Endothelial cell of umbilical vein (primary cell): ENCODE results near the gene ATOH1. TPM values are rescaled to one million over a fixed set of nuclear protein-coding genes. Genes with fewer than 3 reads are reported as not detected.

Experiments used
- BruUV-seq: library from RNA; stranded (reverse); fragments of 400-500 nt; replicated peaks from 2 replicates; lab custom pipeline; 2021; lab: Mats Ljungman, UMichigan
- CTCF ChIA-PET: fragments of 300-600, 350-600 bp; sonication (Branson Sonifier 250); formaldehyde crosslinking; loops from one replicate; lab custom pipeline; 2021; ENCODE audit warnings: antibody characterized with exemption, inconsistent platforms; lab: Charles Lee
- POLR2A ChIA-PET: fragments of 300-600, 350-600 bp; sonication (Branson Sonifier 250); formaldehyde crosslinking; loops from one replicate; lab custom pipeline; 2021; ENCODE audit warnings: antibody characterized with exemption, inconsistent platforms; lab: Charles Lee
- DNase-seq: peaks from one replicate; pipeline ENCODE4 v3.0.0-alpha.2; 2011; ENCODE audit warnings: low read depth, low spot score
- FAIRE-seq: peaks from 2 replicates; lab custom pipeline; 2011; peaks lifted over from hg19 to GRCh38; lab: Jason Lieb, UNC
- H2AFZ ChIP-seq: 2 replicates; pipeline ENCODE4 v1.6.0; 2012; ENCODE audit warnings: low read depth, low read length, control low read depth, inconsistent platforms
- H3K27ac ChIP-seq: 2 replicates; pipeline ENCODE4 v1.5.1; 2011; ENCODE audit warnings: low read depth, mild to moderate bottlenecking, control low read depth, low read length, moderate library complexity; ENCODE audit not compliant: insufficient read depth
- H3K27me3 ChIP-seq, 2 experiments: 2 replicates each; pipeline versions ENCODE4 v1.6.0 to v1.6.1; 2011; ENCODE audit warnings: low read length in 2 of 2, mixed read lengths in 1 of 2; ENCODE audit not compliant: control insufficient read depth in 2 of 2, insufficient read depth in 2 of 2
- H3K36me3 ChIP-seq, 2 experiments: 2 replicates in 1 of 2; 3 replicates in 1 of 2; pipeline ENCODE4 v1.5.1; 2011; ENCODE audit warnings: low read length in 2 of 2, mild to moderate bottlenecking in 1 of 2, moderate library complexity in 1 of 2; ENCODE audit not compliant: control insufficient read depth in 2 of 2, insufficient read depth in 2 of 2; ENCODE audit errors: extremely low read depth in 1 of 2
- H3K4me1 ChIP-seq: 3 replicates; pipeline ENCODE4 v1.5.1; 2011; ENCODE audit warnings: mild to moderate bottlenecking, low read length; ENCODE audit not compliant: control insufficient read depth, insufficient read depth; ENCODE audit errors: extremely low read depth
- H3K4me2 ChIP-seq: 2 replicates; pipeline ENCODE4 v1.6.1; 2011; ENCODE audit warnings: low read length, control low read depth, mixed read lengths; ENCODE audit not compliant: insufficient read depth
- H3K4me3 ChIP-seq, 3 experiments: fragments of 200-600 bp in 1 of 3; sonication (generic), shearing (Covaris generic) in 1 of 3; replicated peaks in 1 of 3; 2 replicates each; pipeline ENCODE4 v1.5.1; 2011 to 2016; ENCODE audit warnings: control low read depth in 3 of 3, low read length in 3 of 3, mild to moderate bottlenecking in 2 of 3, inconsistent platforms in 1 of 3, low read depth in 1 of 3, moderate library complexity in 1 of 3; ENCODE audit not compliant: insufficient read depth in 1 of 3
- H3K79me2 ChIP-seq: 2 replicates; pipeline ENCODE4 v1.6.0; 2012; ENCODE audit warnings: low read length, inconsistent platforms; ENCODE audit not compliant: control insufficient read depth, insufficient read depth
- H3K9ac ChIP-seq: replicated peaks from 2 replicates; pipeline ENCODE3; 2011; ENCODE audit warnings: low read length, control low read depth; ENCODE audit not compliant: insufficient read depth; ENCODE audit errors: extremely low read depth
- H3K9me1 ChIP-seq: replicated peaks from 3 replicates; pipeline ENCODE4 v1.6.0; 2011; ENCODE audit warnings: mild to moderate bottlenecking, low read length; ENCODE audit not compliant: control insufficient read depth, insufficient read depth; ENCODE audit errors: extremely low read depth
- H3K9me3 ChIP-seq: replicated peaks from 2 replicates; pipeline ENCODE4 v1.5.1; 2012; ENCODE audit warnings: low read length, inconsistent platforms; ENCODE audit not compliant: control insufficient read depth, insufficient read depth
- H4K20me1 ChIP-seq: replicated peaks from 2 replicates; pipeline ENCODE3; 2011; ENCODE audit warnings: mild to moderate bottlenecking, low read length; ENCODE audit not compliant: control insufficient read depth, insufficient read depth; ENCODE audit errors: extremely low read depth
- CTCF ChIP-seq, 2 donors: IDR thresholded peaks; 1 replicate in 1 of 2; 2 replicates in 1 of 2; pipeline ENCODE4 v1.5.1; 2011; ENCODE audit warnings: low read length in 2 of 2, mild to moderate bottlenecking in 2 of 2, moderate library complexity in 2 of 2, control low read depth in 1 of 2, inconsistent platforms in 1 of 2, low read depth in 1 of 2; ENCODE audit not compliant: insufficient read depth in 1 of 2; ENCODE audit errors: extremely low read depth in 1 of 2
- EZH2 ChIP-seq: IDR thresholded peaks from 2 replicates; pipeline ENCODE4 v1.6.1; 2012; ENCODE audit warnings: borderline replicate concordance, low read depth, mild to moderate bottlenecking, moderate library complexity, low read length, inconsistent platforms; ENCODE audit not compliant: severe bottlenecking
- FOS ChIP-seq: IDR thresholded peaks from 2 replicates; pipeline ENCODE4 v1.6.1; 2011; ENCODE audit warnings: mild to moderate bottlenecking, low read length, moderate library complexity, borderline replicate concordance; ENCODE audit not compliant: insufficient read depth
- GATA2 ChIP-seq: IDR thresholded peaks from 2 replicates; pipeline ENCODE4 v1.7.0; 2011; ENCODE audit warnings: low read depth, mild to moderate bottlenecking, moderate library complexity, mixed read lengths, low read length; ENCODE audit not compliant: insufficient read length, insufficient read depth
- JUN ChIP-seq: IDR thresholded peaks from 2 replicates; pipeline ENCODE4 v1.6.1; 2011; ENCODE audit warnings: borderline replicate concordance, low read depth; ENCODE audit not compliant: insufficient read length, insufficient read depth
- MAX ChIP-seq: IDR thresholded peaks from 2 replicates; pipeline ENCODE4 v1.6.1; 2011; ENCODE audit not compliant: insufficient read depth, insufficient read length
- MYC ChIP-seq: IDR thresholded peaks from one replicate; pipeline ENCODE4 v1.6.1; 2011; ENCODE audit warnings: mild to moderate bottlenecking, low read depth, low read length
- POLR2A ChIP-seq: IDR thresholded peaks from 2 replicates; pipeline ENCODE4 v1.6.1; 2012; ENCODE audit warnings: low read depth, mild to moderate bottlenecking, control low read depth, low read length
- POLR2AphosphoS5 ChIP-seq: IDR thresholded peaks from 2 replicates; pipeline ENCODE4 v1.6.1; 2012; ENCODE audit warnings: low read depth, mild to moderate bottlenecking, control low read depth, low read length, moderate library complexity; ENCODE audit not compliant: insufficient read depth
- dilution Hi-C: fragments of 300-500 bp; cut with MboI; formaldehyde crosslinking; loops from one replicate; pipeline ENCODE4 v1.15.0; 2019; ENCODE audit warnings: low sequenced_read_pairs; ENCODE audit not compliant: extremely low pct_ligation_motif_present
- intact Hi-C: fragments of 100-400 bp; cut with micrococcal nuclease; formaldehyde crosslinking; loops from one replicate; pipeline ENCODE4 v1.10.0; 2022
- polyA plus RNA-seq, 4 experiments: library from polyadenylated mRNA; depleted of rRNA in 3 of 4; stranded (reverse) in 3 of 4; unstranded in 1 of 4; fragments of >200 nt; gene quantifications; 2 replicates each; pipeline versions ENCODE4 v1.2.1 to v1.2.3, GENCODE V29; 2011 to 2012; ENCODE audit warnings: missing spikeins in 1 of 4
- total RNA-seq: library from RNA; stranded (reverse); gene quantifications from 2 replicates; pipeline ENCODE4 v1.2.3, GENCODE V29; 2021

The ATOH1 gene
- total and polyA plus RNA-seq, 2 donors (not counting 3 experiments of a cell fraction or from before 2014, with no cell fraction given), result not detected

- no peak overlapping the region for H3K9ac ChIP-seq
- no peaks in the 10 kb centered on the region for H3K36me3 ChIP-seq
- TF ChIP-seq EZH2 (no peak), MAX (no peak), CTCF (IDR thresholded peaks at IDR 0.05; ENCODE audit: extremely low read depth in 1 of 2, insufficient read depth in 1 of 2, low read depth in 1 of 2, low read length in 2 of 2) (no peak), MYC (no peak), POLR2AphosphoS5 (no peak), JUN (no peak), POLR2A (no peak), FOS (no peak), GATA2 (no peak)
- CTCF ChIA-PET, result no interaction called here
- H2AFZ ChIP-seq, result no peak overlapping the region
- H4K20me1 ChIP-seq, result no peaks in the 10 kb centered on the region
- DNase-seq (no peak), FAIRE-seq (no peak)
- peaks cover 11% of the 10 kb centered on the region for H3K4me1 ChIP-seq
- no peaks in the 10 kb centered on the region for H3K9me3 ChIP-seq
- no TSS peak for BruUV-seq
- no peak overlapping the region for H3K4me2 ChIP-seq
- peaks cover 38 to 57% of the 10 kb centered on the region in 2 experiments for H3K27me3 ChIP-seq
- H3K79me2 ChIP-seq, result no peaks in the 10 kb centered on the region
- POLR2A ChIA-PET, result no interaction called here
- no peaks in the 10 kb centered on the region for H3K9me1 ChIP-seq
- intact Hi-C loops (no loop called here), dilution Hi-C loops (no loop called here)
- no peak overlapping the region for H3K27ac ChIP-seq
- no peak overlapping the region for H3K4me3 ChIP-seq
These were observed 2.9 kb upstream of the ATOH1 start for GRCh38 chr4:93825551-93826216.
